Smooth muscle cell of the umbilical artery (primary cell): Measurements from ENCODE around the gene P2RX5. TPM values are rescaled to one million over a fixed set of nuclear protein-coding genes. Genes with fewer than 3 reads are reported as not detected.

Source experiments
- total RNA-seq: library from RNA; depleted of rRNA; stranded (reverse); fragments of >200 nt; gene quantifications from 2 replicates; pipeline ENCODE4 v1.2.3, GENCODE V29; 2014

The P2RX5 gene
- 2.5 and 2.7 TPM in 2 replicates for total RNA-seq

GRCh38 chr17:3695723-3696411, at the start of gene P2RX5:
TSS of gene P2RX5 (minus strand) at chr17:3696155. CDS start at chr17:3696005, 150 bp downstream.

GRCh38 chr17:3723556-3724377, 27.8 kb upstream of the P2RX5 start, which contains the start of gene HASPIN:
TSS of gene HASPIN (plus strand) at chr17:3723903. CDS start at chr17:3723936, 33 bp downstream.

GRCh38 chr17:3668279-3669084, 27.5 kb downstream of the P2RX5 start, which contains the start of the genes EMC6 and TAX1BP3:
TSS of gene EMC6 (plus strand) at chr17:3668812. CDS start at chr17:3669147, 335 bp downstream.
TSS of gene TAX1BP3 (minus strand) at chr17:3668578. CDS start at chr17:3668526, 52 bp downstream.

GRCh38 chr17:3636154-3636907, 59.6 kb downstream of the P2RX5 start, which contains the start of the genes CTNS and SHPK:
TSS of gene CTNS (plus strand) at chr17:3636760. CDS start at chr17:3640207, 3,447 bp downstream.
TSS of gene SHPK (minus strand) at chr17:3636250. CDS start at chr17:3636219, 31 bp downstream.

Other genes with a start within 250 kb of the P2RX5 start
- gene SPATA22, start 224.3 kb downstream of the P2RX5 start, total RNA-seq, result not detected in 2 replicates
- gene ASPA, start 220.2 kb downstream of the P2RX5 start, total RNA-seq, result 0.05 and 0.30 TPM in 2 replicates
- gene TRPV3, start 138.3 kb downstream of the P2RX5 start, total RNA-seq, result 0.65 and 1.2 TPM in 2 replicates
- 1.5 and 3.6 TPM in 2 replicates for gene TRPV1, start 86.7 kb downstream of the P2RX5 start, total RNA-seq
- gene SHPK, start 59.9 kb downstream of the P2RX5 start, total RNA-seq, result 11.3 and 11.4 TPM in 2 replicates
- 14.5 and 19.0 TPM in 2 replicates for gene CTNS, start 59.4 kb downstream of the P2RX5 start, total RNA-seq
- 255 and 301 TPM in 2 replicates for gene TAX1BP3, start 27.6 kb downstream of the P2RX5 start, total RNA-seq
- 13.9 and 16.3 TPM in 2 replicates for gene EMC6, start 27.3 kb downstream of the P2RX5 start, total RNA-seq
- gene HASPIN, start 27.7 kb upstream of the P2RX5 start, total RNA-seq, result 1.2 and 4.1 TPM in 2 replicates
- gene ITGAE, start 105.0 kb upstream of the P2RX5 start, total RNA-seq, result 9.1 and 21.7 TPM in 2 replicates
- 24.6 and 31.0 TPM in 2 replicates for gene NCBP3, start 150.1 kb upstream of the P2RX5 start, total RNA-seq
- 7.7 and 12.6 TPM in 2 replicates for gene CAMKK1, start 196.9 kb upstream of the P2RX5 start, total RNA-seq
- gene P2RX1, start 220.3 kb upstream of the P2RX5 start, total RNA-seq, result 4.8 and 17.3 TPM in 2 replicates